Left kidney (tissue), 8 donors: ENCODE results near the gene LMAN1. TPM values are rescaled to one million over a fixed set of nuclear protein-coding genes. Genes with fewer than 3 reads are reported as not detected.

ENCODE experiments used
- DNase-seq: peaks from one replicate; pipeline ENCODE4 v3.0.0-alpha.2; 2013
- long read RNA-seq, 8 donors: transcript quantifications; one replicate each; lab custom pipeline, GENCODE V29; 2026
- polyA plus RNA-seq: library from polyadenylated mRNA; unstranded; fragments of 120-200 nt; gene quantifications from one replicate; pipeline ENCODE4 v1.2.1, GENCODE V29; 2013; ENCODE audit not compliant: insufficient read length

LMAN1 gene
- 126 TPM for polyA plus RNA-seq
- long read RNA-seq, donor 1, full-length matches to known transcripts, result 9 of 40 reads
- long read RNA-seq, donor 1, partial matches to known transcripts, result 31 of 40 reads
- long read RNA-seq, donor 1, other reads (novel, unspliced or antisense), result 0 of 40 reads
- long read RNA-seq, donor 2, full-length matches to known transcripts, result 17 of 41 reads
- long read RNA-seq, donor 2, partial matches to known transcripts, result 24 of 41 reads
- long read RNA-seq, donor 2, other reads (novel, unspliced or antisense), result 0 of 41 reads
- long read RNA-seq, donor 3, full-length matches to known transcripts, result 11 of 33 reads
- long read RNA-seq, donor 3, partial matches to known transcripts, result 22 of 33 reads
- long read RNA-seq, donor 3, other reads (novel, unspliced or antisense), result 0 of 33 reads
- long read RNA-seq, donor 4, result 0 reads
- long read RNA-seq, donor 5, full-length matches to known transcripts, result 16 of 39 reads
- long read RNA-seq, donor 5, partial matches to known transcripts, result 23 of 39 reads
- long read RNA-seq, donor 5, other reads (novel, unspliced or antisense), result 0 of 39 reads
- long read RNA-seq, donor 6, full-length matches to known transcripts, result 10 of 25 reads
- long read RNA-seq, donor 6, partial matches to known transcripts, result 15 of 25 reads
- long read RNA-seq, donor 6, other reads (novel, unspliced or antisense), result 0 of 25 reads
- long read RNA-seq, donor 7, full-length matches to known transcripts, result 18 of 60 reads
- long read RNA-seq, donor 7, partial matches to known transcripts, result 42 of 60 reads
- long read RNA-seq, donor 7, other reads (novel, unspliced or antisense), result 0 of 60 reads
- long read RNA-seq, donor 8, full-length matches to known transcripts, result 7 of 17 reads
- long read RNA-seq, donor 8, partial matches to known transcripts, result 10 of 17 reads
- long read RNA-seq, donor 8, other reads (novel, unspliced or antisense), result 0 of 17 reads

- peak; percentile 94 for DNase-seq
Measured at GRCh38 chr18:59358712-59359575, at the start of gene LMAN1. Gene LMAN1 (minus strand): TSS chr18:59359265. CDS start chr18:59359244, 21 bp downstream.

DNA sequence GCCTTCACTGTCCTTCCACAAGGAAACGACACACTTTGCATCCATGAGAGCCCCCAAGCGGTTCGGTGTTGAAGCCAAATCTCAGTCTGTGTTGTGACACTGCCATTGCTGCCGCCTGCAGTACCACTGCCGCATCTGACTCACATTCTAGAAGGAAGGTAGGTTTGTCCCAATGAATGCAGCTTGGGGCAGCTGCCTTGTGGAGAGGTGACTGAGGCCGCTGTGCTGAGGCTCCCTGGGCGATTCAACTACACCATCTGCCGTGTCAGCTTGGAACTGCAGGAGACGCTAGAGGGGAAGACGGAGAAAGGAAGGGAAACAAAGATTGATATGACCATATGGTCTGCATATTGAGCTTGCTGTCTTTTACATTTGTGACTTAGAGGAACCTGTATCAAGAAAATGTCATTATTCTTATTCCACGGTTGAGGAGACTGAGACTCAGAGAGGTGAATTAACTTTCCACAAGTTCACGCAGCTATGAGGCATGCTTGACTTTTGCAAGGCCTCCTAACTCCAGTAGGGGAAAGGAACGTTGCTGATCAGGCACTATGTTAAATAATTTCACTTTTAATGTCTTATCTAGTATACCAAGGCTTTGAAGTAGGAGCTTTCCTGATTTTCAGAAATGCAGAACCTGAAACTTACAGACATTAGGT, 43.5 kb upstream of the LMAN1 start:
- DNase-seq, result peak; percentile 82

- DNase-seq, result no peak
Measured at GRCh38 chr18:59400407-59400806, 41.3 kb upstream of the LMAN1 start.

GRCh38 chr18:59395226-59396175, 36.4 kb upstream of the LMAN1 start:
- DNase-seq, result no peak

- no peak for DNase-seq
Measured at GRCh38 chr18:59393381-59393780, 34.3 kb upstream of the LMAN1 start.

- DNase-seq, result no peak
Measured at GRCh38 chr18:59388817-59389216, 29.8 kb upstream of the LMAN1 start.

- DNase-seq, result no peak
Measured at GRCh38 chr18:59387687-59388565, 28.9 kb upstream of the LMAN1 start.

GRCh38 chr18:59386909-59387686, 28.0 kb upstream of the LMAN1 start:
- no peak for DNase-seq

DNA sequence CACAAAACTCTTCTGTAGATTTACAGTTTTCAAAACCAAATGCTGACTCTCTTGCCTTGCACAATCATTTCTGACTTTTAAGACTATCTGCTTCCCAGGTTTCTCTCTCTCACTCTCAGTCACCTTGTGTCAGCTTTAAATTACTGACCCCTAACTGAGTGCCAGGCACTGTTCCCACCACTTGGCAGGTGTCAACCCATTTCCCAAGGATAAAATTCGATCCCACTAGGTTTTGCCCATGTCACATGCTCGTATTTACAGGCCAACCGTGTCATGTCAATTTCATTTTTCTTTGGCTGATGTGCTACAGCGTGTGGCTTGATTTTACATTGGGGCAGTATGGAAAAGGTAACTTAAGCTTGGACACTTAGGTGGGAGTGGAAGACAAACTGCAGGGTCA, 26.1 kb upstream of the LMAN1 start:
- DNase-seq, result no peak

- DNase-seq, result no peak
Measured at GRCh38 chr18:59383851-59384250, 24.8 kb upstream of the LMAN1 start.

DNA sequence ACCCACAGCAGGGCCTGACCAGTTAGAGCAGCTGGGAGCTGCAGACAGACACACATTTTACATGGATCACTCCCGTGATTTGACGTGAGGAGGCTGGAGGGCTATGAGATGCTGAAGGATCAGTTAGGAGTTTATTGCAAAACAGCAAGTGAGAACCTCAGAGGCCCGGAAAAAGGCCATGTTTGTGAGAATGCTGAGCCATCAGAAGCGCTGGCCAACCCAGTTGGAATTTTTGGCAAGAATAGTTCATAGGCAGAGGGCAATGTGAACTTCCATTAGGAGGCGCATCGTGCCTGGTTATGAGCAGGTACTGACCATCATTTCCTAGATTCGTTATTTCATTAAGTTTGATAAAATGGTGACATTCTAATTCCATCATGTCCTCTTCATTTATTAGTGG, 23.3 kb upstream of the LMAN1 start:
- DNase-seq, result no peak

DNA sequence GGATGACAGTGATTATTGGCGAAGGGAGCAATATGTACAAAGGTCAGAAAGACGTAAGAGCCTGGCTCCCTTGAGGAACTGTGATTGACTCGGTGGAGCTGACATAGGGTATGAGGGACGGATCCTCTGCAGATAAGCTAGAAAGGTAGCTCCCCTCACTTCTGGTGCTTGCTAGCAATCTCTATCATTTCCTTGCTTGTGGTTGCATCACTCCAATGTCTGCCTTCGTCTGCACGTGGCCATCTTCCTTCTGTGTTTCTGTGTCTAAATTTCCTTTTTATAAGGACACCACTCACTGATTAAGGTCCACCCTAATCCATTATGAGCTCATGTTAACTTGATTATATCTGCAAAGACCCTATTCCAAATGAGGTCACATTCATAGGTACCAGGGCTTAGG, 22.9 kb upstream of the LMAN1 start:
- no peak for DNase-seq

GRCh38 chr18:59380706-59381105, 21.6 kb upstream of the LMAN1 start:
- no peak for DNase-seq

GRCh38 chr18:59379772-59380522, 20.9 kb upstream of the LMAN1 start:
- DNase-seq, result no peak

GRCh38 chr18:59377613-59378337, 18.7 kb upstream of the LMAN1 start:
- no peak for DNase-seq

DNA sequence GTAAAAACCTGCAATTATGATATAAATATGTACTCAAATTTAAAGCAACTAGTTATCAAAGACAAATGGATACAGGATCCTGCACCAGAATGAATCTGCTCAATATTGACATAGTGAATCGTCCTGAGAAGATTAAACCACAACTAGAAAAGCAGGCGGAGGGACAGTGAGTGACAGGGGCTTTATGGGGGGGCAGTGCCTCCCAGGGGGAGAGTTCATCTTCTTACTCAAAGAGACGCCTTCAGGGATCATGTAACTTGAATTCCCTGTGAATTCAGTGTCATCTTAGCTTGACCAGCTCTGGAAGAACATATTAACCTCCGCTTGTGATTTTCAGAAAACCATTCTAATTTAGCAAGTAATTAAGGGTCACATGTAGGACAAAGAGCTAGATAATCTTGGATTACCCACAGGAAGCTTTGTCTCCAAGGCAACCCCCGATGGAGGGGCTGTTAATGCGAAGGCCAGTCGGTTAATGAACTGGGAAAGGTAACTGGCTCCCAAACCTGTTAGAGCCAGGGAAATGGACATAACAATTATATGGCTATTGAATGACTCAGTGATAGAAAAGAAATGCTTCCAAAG, 17.4 kb upstream of the LMAN1 start:
- no peak for DNase-seq
